ENCODE results near the gene SLC16A5. TPM values are rescaled to one million over a fixed set of nuclear protein-coding genes. Genes with fewer than 3 reads are reported as not detected.
"Not testable (repeated sequence)": the region's sequence is repeated elsewhere in the genome, so short reads cannot be mapped to it uniquely, and the experiment has no call there.

Gene SLC16A5
- total RNA-seq, 2 experiments from 2014 or later = 11.4 to 12.2 TPM

GRCh38 chr17:75133607-75134347, 46.0 kb downstream of the SLC16A5 start:
- not testable (repeated sequence) for DNase-seq, H3K9me3 Mint-ChIP-seq, H3K27me3 Mint-ChIP-seq
- ChIA-PET CTCF (interaction anchor here (0.7 to 13.8 kb wide), 4 partner anchors 8 to 74 kb away, joined by 3 to 150 read pairs (median 7); no protein-coding TSS in a partner anchor), POLR2A (interaction anchor here (1.1 kb wide), 1 partner anchor 20 kb away, joined by 3 read pairs; no protein-coding TSS in a partner anchor)
- Mint-ChIP-seq H3K36me3 (ENCODE audit: low read depth) (peaks cover 18% of the 10 kb centered on the region), H3K4me1 (peaks cover 30% of the 10 kb centered on the region), H3K27ac (peak overlapping the region; percentile 60), H3K4me3 (peak overlapping the region; percentile 7)

GRCh38 chr17:75135452-75135851, 47.7 kb downstream of the SLC16A5 start:
- Mint-ChIP-seq H3K36me3 (ENCODE audit: low read depth) (peaks cover 21% of the 10 kb centered on the region), H3K27ac (no peak overlapping the region), H3K27me3 (no peaks in the 10 kb centered on the region), H3K9me3 (no peaks in the 10 kb centered on the region), H3K4me1 (peaks cover 28% of the 10 kb centered on the region), H3K4me3 (no peak overlapping the region)
- ChIA-PET POLR2A (no interaction called here), CTCF (interaction anchor here (0.6 to 13.8 kb wide), 3 partner anchors 9 to 20 kb away, joined by 3 to 150 read pairs (median 3); no protein-coding TSS in a partner anchor)
- no peak for DNase-seq

- Mint-ChIP-seq H3K36me3 (ENCODE audit: low read depth) (peaks cover 23% of the 10 kb centered on the region), H3K9me3 (no peaks in the 10 kb centered on the region), H3K27ac (no peak overlapping the region), H3K27me3 (no peaks in the 10 kb centered on the region), H3K4me1 (peaks cover 29% of the 10 kb centered on the region), H3K4me3 (no peak overlapping the region)
- DNase-seq = no peak
- CTCF ChIA-PET = interaction anchor here (0.8 to 1.2 kb wide), 2 partner anchors 11 to 16 kb away, joined by 3 read pairs; no protein-coding TSS in a partner anchor
- POLR2A ChIA-PET = no interaction called here
Observed at GRCh38 chr17:75135946-75136345, 48.2 kb downstream of the SLC16A5 start.

GRCh38 chr17:75137762-75138161, 50.0 kb downstream of the SLC16A5 start:
- H3K27me3 Mint-ChIP-seq, POLR2A ChIA-PET: not testable (repeated sequence)
- H3K36me3 Mint-ChIP-seq (ENCODE audit: low read depth) = peaks cover 36% of the 10 kb centered on the region

GRCh38 chr17:75138519-75138918, 50.8 kb downstream of the SLC16A5 start:
- Mint-ChIP-seq H3K4me1 (peaks cover 25% of the 10 kb centered on the region), H3K36me3 (ENCODE audit: low read depth) (peaks cover 36% of the 10 kb centered on the region), H3K27me3 (no peaks in the 10 kb centered on the region), H3K27ac (no peak overlapping the region), H3K9me3 (no peaks in the 10 kb centered on the region), H3K4me3 (no peak overlapping the region)
- no peak for DNase-seq
- CTCF ChIA-PET = interaction anchor here (0.6 to 1.7 kb wide), 4 partner anchors 13 to 54 kb away, joined by 3 to 4 read pairs (median 3); no protein-coding TSS in a partner anchor
- POLR2A ChIA-PET = interaction anchor here (0.6 kb wide), 1 partner anchor 24 kb away, joined by 3 read pairs; no protein-coding TSS in a partner anchor

More at GRCh38 chr17:75137762-75138161, 50.0 kb downstream of the SLC16A5 start:
- CTCF ChIA-PET = interaction anchor here (0.6 to 1.7 kb wide), 4 partner anchors 12 to 53 kb away, joined by 3 to 4 read pairs (median 3); no protein-coding TSS in a partner anchor
- DNase-seq, H3K9me3 Mint-ChIP-seq, H3K4me3 Mint-ChIP-seq, H3K27ac Mint-ChIP-seq: not testable (repeated sequence)
- peaks cover 30% of the 10 kb centered on the region for H3K4me1 Mint-ChIP-seq

GRCh38 chr17:75142236-75142971, 54.6 kb downstream of the SLC16A5 start:
- no peak for DNase-seq
- Mint-ChIP-seq H3K27me3 (no peaks in the 10 kb centered on the region), H3K27ac (no peak overlapping the region), H3K4me3 (no peak overlapping the region), H3K4me1 (peaks cover 27% of the 10 kb centered on the region), H3K9me3 (no peaks in the 10 kb centered on the region), H3K36me3 (ENCODE audit: low read depth) (peaks cover 56% of the 10 kb centered on the region)
- CTCF ChIA-PET = interaction anchor here (0.6 to 1.8 kb wide), 2 partner anchors 10 to 19 kb away, joined by 3 to 11 read pairs; partner anchors contain the start of gene NT5C
- POLR2A ChIA-PET = no interaction called here

GRCh38 chr17:75144816-75145512, 57.2 kb downstream of the SLC16A5 start:
- Mint-ChIP-seq H3K27ac (no peak overlapping the region), H3K4me1 (peaks cover 39% of the 10 kb centered on the region), H3K27me3 (no peaks in the 10 kb centered on the region), H3K36me3 (ENCODE audit: low read depth) (peaks cover 68% of the 10 kb centered on the region), H3K9me3 (no peaks in the 10 kb centered on the region), H3K4me3 (no peak overlapping the region)
- no peak for DNase-seq
- ChIA-PET CTCF (interaction anchor here (0.5 to 2.2 kb wide), 10 partner anchors 10 to 125 kb away, joined by 3 to 12 read pairs (median 4); partner anchors contain the start of gene NT5C), POLR2A (no interaction called here)

GRCh38 chr17:75146592-75146991, 58.8 kb downstream of the SLC16A5 start:
- Mint-ChIP-seq H3K9me3 (no peaks in the 10 kb centered on the region), H3K36me3 (ENCODE audit: low read depth) (peaks cover 53% of the 10 kb centered on the region), H3K4me3 (no peak overlapping the region), H3K27ac (no peak overlapping the region), H3K27me3 (no peaks in the 10 kb centered on the region), H3K4me1 (peaks cover 26% of the 10 kb centered on the region)
- DNase-seq = no peak
- POLR2A ChIA-PET = no interaction called here
- CTCF ChIA-PET = interaction anchor here (1.9 to 2.2 kb wide), 2 partner anchors 15 to 33 kb away, joined by 5 to 12 read pairs; partner anchors contain the start of gene NT5C

GRCh38 chr17:75147878-75148546, 60.3 kb downstream of the SLC16A5 start:
- Mint-ChIP-seq H3K9me3 (no peaks in the 10 kb centered on the region), H3K4me1 (peaks cover 35% of the 10 kb centered on the region), H3K27ac (no peak overlapping the region), H3K36me3 (ENCODE audit: low read depth) (peaks cover 52% of the 10 kb centered on the region), H3K4me3 (no peak overlapping the region), H3K27me3 (no peaks in the 10 kb centered on the region)
- no peak for DNase-seq
- ChIA-PET CTCF (interaction anchor here (0.6 to 1.8 kb wide), 4 partner anchors 17 to 99 kb away, joined by 4 to 10 read pairs (median 5); partner anchors contain the start of gene NT5C), POLR2A (no interaction called here)

GRCh38 chr17:75151930-75152329, 64.2 kb downstream of the SLC16A5 start:
- H3K4me1 Mint-ChIP-seq = peaks cover 52% of the 10 kb centered on the region
- H3K4me3 Mint-ChIP-seq = peak overlapping the region; percentile 92
- H3K9me3 Mint-ChIP-seq = no peaks in the 10 kb centered on the region
- peaks cover 32% of the 10 kb centered on the region for H3K36me3 Mint-ChIP-seq (ENCODE audit: low read depth)
- POLR2A ChIA-PET = no interaction called here
- H3K27me3 Mint-ChIP-seq = no peaks in the 10 kb centered on the region
- CTCF ChIA-PET = interaction anchor here (0.6 to 0.9 kb wide), 3 partner anchors 16 to 265 kb away, joined by 3 to 4 read pairs (median 3); no protein-coding TSS in a partner anchor
- DNase-seq = no peak
- peak overlapping the region; percentile 36 for H3K27ac Mint-ChIP-seq

- Mint-ChIP-seq H3K27me3 (no peaks in the 10 kb centered on the region), H3K9me3 (no peaks in the 10 kb centered on the region), H3K27ac (peak overlapping the region; percentile 91), H3K4me3 (peak overlapping the region; percentile 92), H3K4me1 (peaks cover 48% of the 10 kb centered on the region), H3K36me3 (ENCODE audit: low read depth) (peaks cover 28% of the 10 kb centered on the region)
- ChIA-PET POLR2A (interaction anchor here (0.6 kb wide), 1 partner anchor 19 kb away, joined by 3 read pairs; no protein-coding TSS in a partner anchor), CTCF (interaction anchor here (0.7 kb wide), 1 partner anchor 38 kb away, joined by 3 read pairs; no protein-coding TSS in a partner anchor)
- no peak for DNase-seq
Observed at GRCh38 chr17:75152523-75152921, 64.8 kb downstream of the SLC16A5 start.
